NCI-H2029 (cell line): ENCODE measurements around the gene INSR.

ENCODE experiments used
- DNase-seq: peaks from one replicate; lab custom pipeline; 2025; lab: John Stamatoyannopoulos, UW

Gene INSR

GRCh38 chr19:7295912-7296536 lies 1.8 kb upstream of the INSR start:
- DNase-seq, result peak; percentile 64

- peak; percentile 53 for DNase-seq
These were observed 471 bp upstream of the INSR start for GRCh38 chr19:7294558-7295212.

DNA sequence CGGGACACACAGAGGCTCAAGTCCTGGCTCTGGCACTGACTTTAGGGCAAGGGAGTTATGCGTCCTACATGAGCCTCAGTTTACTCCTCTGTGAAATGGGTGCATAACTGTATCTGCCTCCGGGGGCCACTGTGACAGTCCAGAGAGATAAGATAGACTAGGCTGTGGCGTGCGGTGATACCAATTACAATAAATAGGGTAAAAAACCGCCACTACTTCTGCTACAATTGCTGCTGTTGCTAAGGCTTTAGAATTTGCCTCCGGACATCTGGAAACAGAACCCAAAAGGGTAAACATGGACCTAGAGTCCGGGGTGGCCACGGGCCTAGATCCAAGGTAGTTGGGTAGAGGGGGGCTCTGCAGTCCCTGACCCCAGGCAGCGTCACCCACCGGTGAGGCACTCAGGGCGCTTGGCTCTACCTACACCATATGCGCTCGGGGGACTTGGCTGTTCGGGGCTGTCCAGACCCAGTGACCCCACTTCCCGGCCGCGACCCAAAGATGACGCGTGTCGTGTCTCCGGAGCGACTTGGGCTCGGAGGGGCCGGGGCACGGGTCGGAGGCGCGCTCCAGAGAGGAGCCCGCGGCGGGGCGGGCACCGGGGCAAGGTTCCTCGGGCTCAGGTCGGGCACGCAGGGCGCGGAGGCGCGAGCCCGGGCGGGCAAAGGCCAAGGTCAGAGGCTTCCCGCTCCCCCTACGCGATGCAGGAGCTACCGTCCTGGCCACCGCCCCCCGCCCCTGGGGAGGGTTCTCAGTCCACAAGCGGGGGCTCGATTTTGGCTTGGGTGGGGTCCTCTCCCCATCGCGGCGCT lies 1.1 kb downstream of the INSR start:
- no peak for DNase-seq

GRCh38 chr19:7292352-7292949 lies 1.8 kb downstream of the INSR start:
- no peak for DNase-seq

GRCh38 chr19:7288977-7289376 lies 5.2 kb downstream of the INSR start:
- no peak for DNase-seq

DNA sequence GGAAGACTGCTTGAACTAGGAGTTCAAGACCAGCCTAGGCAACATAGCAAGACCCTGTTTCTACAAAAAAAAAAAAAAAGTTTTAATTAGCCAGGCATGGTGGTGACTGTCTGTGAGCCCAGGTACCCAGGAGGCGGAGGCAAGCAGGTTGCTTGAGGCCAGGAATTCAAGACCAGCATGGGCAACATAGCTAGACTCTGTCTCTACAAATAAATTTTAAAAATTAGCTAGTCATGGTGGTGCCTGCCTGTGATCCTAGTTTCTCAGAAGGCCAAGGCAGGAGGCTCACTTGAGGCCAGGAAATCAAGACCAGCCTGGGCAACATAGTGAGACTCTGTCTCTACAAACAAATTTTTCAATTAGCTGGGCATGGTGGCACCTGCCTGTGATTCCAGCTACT lies 6.1 kb downstream of the INSR start:
- DNase-seq, result no peak

GRCh38 chr19:7287722-7288121 lies 6.5 kb downstream of the INSR start:
- no peak for DNase-seq

GRCh38 chr19:7280940-7281666 lies 13.1 kb downstream of the INSR start:
- DNase-seq, result no peak

- DNase-seq, result no peak
These were observed 21.2 kb downstream of the INSR start for GRCh38 chr19:7272856-7273578.

GRCh38 chr19:7268705-7269098 lies 25.5 kb downstream of the INSR start:
- no peak for DNase-seq

DNA sequence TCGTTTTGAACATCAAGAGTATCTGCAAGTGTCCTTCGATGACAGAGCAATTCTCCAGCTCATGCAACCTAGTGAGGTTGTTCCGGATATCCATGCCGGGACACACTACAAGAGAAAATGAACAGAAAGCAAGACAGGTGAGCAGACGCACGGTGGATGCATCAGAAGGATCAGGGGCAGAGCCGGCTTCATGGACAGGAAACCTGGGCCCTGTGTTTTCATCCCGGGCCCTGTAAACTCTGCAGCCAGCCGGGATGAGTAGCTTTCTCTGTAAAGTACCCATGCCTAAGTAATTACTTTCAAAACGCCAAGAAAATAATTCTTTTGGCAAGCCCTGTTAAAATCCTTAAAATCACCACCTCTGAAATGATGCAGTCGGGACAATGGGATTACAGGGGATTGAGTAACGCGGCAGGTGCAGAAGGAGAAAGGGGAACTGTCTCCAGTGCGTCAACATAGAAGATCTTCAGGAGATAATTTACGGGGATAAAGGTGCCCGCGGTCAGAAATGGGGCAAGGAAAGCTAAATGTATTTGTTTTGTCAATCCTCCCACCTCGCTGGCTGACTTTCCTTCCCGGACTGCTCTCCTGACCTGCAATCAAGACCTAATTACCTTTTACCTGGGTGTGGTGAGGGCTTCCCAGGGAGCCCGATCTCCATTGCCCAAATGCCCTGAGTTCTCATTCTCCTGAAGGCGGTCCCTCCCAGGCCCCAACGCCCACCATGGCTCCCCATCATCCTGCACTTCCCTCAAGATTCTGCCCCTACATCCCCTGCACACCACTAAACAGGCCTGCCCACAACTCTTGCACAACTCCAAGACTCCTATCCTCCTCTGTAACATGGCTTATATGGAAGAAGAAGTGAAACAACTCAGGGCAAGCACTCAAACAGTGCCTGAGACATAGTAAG lies 26.2 kb downstream of the INSR start:
- DNase-seq, result no peak

GRCh38 chr19:7266832-7267231 lies 27.4 kb downstream of the INSR start:
- DNase-seq, result no peak

GRCh38 chr19:7265963-7266362 lies 28.3 kb downstream of the INSR start:
- no peak for DNase-seq

DNA sequence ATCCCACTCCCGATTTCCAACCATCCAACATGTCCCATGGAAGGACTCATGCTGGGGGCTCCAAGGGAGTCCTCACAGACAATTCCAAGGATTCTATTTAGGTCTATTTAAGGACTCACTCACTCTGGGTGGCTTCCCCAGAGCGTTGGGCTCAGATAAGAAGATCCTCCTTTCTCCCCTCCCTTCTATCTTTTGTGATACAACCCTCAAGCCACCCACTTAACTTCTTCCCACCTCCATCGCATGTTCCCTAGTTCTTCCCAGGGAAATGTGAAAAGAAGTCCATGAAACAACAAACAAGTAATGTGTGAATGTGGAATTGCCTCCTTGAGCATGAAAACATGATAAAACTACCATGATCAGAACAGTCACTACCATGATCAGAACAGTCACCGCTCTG lies 29.4 kb downstream of the INSR start:
- no peak for DNase-seq

DNA sequence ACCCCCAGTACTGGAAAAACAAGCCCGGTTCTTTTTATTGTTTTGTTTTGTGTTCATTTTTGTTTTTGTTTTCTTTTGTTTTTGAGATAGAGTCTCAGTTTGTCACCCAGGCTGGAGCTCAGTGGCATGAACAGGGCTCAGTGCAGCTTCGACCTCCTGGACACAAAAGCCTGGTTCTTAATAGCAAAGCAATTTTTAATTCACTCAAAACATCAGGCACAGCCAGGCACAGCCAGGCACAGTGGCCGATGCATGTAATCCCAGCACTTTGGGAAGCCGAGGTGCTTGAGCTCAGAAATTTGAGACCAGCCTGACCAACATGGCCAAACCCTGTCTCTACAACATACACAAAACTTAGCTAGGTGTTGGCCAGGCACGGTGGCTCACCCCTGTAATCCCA lies 30.7 kb downstream of the INSR start:
- no peak for DNase-seq

- no peak for DNase-seq
These were observed 31.1 kb downstream of the INSR start for GRCh38 chr19:7263066-7263465.

GRCh38 chr19:7262470-7262869 lies 31.7 kb downstream of the INSR start:
- DNase-seq, result no peak

GRCh38 chr19:7260161-7260560 lies 34.1 kb downstream of the INSR start:
- no peak for DNase-seq

DNA sequence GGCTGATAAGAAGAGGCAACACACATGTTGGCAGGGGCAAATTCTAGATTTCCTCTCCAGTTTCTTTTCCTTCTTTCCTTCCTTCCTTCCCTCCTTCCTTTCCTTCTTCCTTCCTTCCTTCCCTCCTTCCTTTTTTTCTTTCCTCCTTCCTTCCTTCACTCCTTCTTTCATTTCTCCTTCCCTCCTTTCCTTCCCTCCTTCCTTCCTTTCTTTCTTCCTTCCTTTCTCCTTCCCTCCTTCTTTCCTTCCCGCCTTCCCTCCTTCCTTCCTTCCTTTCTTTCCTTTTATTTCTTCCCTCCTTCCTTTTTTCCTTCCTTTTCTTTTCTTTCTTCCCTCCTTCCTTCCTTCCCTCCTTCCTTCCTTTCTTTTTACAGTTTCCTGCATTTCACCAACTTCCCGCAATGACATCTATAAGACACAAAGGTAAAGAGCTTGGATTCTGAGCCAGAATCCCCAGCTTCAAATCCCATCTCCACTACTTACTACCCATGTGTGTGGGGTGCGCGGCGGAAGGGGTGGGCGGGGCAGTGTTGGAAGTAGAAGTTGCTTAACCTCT lies 35.3 kb downstream of the INSR start:
- DNase-seq, result no peak
